Measurements from ENCODE around the gene NUDT16L1.

Gene NUDT16L1

GRCh38 chr16:4683255-4684057, 9.9 kb upstream of the NUDT16L1 start:
- no peak for DNase-seq

DNA sequence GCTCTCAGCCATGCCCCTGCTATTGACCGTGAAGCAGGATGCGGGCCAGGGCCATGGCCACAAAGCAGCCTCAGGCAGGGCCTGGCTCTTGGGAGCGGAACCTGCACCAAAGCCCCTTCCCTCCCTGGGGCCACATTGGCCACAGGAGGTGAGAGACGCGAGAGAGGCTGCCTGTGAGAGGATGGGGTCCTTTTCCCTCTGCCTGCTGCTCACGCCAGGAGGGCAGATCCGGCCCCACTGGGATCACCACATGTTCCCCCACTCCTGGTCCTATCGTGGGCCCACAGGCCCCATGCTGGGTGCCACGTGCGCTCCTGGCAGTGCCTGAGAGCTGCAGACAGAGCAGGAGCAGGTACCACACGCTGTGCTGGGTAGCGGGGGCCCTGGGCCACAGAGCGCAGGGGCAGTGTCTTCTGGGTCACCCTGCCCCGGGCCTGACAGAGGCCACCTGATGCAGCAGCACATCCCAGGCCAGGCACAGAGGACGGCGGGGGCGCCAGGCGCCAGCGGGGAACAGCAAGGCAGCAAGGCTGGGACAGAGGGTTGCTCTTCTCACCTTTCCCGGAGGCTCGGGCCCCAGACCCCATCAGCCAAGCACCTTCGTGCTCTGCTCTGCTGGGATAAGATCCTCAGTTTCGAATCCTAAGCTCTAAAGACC, 9.2 kb upstream of the NUDT16L1 start:
- no peak for DNase-seq

DNA sequence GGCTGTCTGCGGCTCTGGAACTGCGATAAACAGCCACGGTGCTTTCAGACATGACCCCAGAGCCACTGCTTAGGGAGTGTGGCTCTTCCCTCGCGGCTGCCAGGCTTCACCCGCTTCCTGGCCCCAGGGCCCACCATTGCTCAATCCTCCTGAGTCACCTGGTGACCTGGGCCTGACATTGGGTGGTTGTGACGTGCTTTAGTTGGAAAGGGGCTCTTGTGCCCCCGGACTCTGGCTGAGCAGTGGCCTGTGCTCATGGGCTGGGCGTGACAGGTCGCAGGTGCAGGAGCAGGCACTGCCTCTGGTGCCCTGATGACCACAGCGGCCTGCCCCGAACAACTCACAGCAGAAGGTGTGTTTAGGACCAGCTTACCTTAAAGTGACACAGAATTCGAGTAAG, 8.6 kb upstream of the NUDT16L1 start:
- no peak for DNase-seq

- DNase-seq: no peak
These were observed 8.1 kb upstream of the NUDT16L1 start for GRCh38 chr16:4685292-4685691.

DNA sequence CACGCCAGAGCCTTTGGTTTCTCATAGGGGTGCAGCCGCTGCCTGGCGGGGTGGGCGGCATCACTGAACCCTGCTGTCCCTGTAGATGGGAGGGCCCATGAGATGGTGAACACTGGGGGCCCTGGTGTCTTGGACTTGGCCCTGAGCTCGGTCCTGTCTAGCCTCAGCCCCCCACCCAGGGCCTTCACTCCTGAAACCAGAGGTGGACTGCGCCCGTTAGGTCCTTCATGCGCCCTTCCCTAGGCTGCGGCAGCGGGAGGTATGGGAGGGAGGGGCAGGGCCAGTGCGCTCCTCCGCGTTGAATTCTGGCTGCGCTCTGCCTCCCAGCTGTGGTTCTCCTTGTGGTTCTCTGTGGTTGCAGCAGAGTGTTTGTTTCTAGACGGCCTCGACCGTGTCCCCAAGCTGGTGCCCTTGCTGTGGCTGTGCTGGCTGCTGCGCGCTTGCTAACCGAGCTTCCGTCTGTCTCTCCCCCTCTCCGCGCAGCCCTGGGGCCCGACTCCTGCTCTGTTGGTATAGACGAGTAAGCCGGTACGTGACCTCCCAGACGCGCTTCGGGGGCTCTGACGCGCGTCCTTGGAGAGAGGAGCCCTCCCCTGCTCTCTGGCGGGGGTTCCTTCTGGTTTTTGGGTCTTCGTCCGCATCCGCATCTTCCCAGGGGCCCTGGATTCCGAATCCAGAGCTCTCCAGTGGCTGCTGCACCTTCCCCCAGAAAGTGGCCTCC, 7.4 kb upstream of the NUDT16L1 start:
- no peak for DNase-seq

GRCh38 chr16:4686497-4687210, 6.7 kb upstream of the NUDT16L1 start:
- no peak for DNase-seq

- DNase-seq: no peak
These were observed 5.9 kb upstream of the NUDT16L1 start for GRCh38 chr16:4687416-4687815.

- no peak for DNase-seq
These were observed 5.3 kb upstream of the NUDT16L1 start for GRCh38 chr16:4687946-4688673.

GRCh38 chr16:4688674-4689045, 4.7 kb upstream of the NUDT16L1 start:
- no peak for DNase-seq

GRCh38 chr16:4689091-4689671, 4.2 kb upstream of the NUDT16L1 start:
- DNase-seq: no peak

- no peak for DNase-seq
These were observed 3.3 kb upstream of the NUDT16L1 start for GRCh38 chr16:4689864-4690704.

DNA sequence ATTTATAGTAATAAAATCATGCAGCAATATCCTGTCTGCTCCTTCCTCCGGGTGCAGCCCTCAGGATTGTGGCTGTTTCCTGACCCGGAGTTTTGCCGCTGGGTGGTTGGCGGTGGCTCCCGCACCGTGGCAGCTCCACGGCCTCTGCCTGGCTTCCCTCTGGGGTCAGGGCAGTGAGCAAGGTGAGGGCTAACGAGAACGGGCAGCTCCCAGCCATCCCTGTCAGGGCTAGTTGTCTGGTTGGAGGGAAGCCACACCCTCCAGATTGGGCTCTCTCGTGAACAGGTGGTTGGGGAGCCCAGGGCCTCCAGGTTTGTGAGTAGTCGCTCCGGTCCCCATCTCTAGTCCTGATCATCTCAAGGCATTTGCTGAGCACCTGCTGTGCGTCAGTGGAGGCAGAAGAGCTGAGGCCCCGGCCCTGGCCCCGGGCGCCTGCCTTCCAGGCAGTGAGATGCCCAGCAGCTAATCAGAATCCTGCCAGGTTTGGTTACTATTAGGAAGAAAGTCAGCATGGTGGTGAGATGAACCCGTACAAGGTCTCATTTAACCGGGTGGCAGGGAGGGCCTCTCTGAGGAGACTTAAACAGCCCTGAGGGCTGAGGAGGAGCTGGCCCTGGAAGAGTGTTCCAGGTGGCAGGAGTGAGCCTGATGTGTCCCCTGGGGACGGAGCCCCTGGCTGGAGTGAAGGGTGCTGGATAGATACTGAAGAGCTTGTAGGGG, 2.3 kb upstream of the NUDT16L1 start:
- no peak for DNase-seq

DNA sequence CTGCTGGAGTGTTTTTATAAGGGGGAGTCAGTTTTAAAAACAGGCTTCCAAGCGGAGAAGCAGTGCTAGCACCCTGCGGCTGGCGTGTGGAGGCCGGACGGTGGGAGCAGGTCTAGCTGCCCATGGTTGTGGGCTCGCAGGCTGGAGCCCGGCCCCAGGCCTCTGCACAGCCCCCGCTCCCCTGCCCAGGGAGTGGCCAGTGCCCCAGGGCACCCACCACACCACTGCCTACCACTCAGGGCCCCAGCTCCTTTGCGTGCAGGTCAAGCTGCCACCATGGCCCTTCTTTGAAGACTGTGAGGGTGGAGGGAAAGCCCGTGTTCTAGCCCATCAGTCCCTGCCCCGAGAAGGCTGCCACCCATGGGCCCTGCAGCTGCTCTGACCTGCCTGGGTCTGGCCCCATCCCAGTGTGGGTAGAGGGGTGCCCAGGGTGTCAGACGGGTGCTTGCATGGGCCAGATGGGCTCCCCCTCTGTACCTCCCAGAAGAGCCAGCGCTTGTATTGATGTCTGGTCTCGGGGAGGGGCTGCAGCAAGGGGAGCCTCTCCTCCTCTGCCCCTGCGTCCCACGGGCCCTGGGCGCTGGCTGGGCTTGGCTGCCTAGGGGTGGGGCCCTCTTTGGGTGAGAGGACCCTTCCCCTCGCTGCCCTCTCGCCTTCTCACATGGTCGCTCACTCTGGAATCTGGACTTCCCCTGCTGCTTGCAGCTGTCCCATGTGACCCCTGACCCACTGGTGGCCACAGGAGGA, 1.5 kb upstream of the NUDT16L1 start:
- no peak for DNase-seq

DNA sequence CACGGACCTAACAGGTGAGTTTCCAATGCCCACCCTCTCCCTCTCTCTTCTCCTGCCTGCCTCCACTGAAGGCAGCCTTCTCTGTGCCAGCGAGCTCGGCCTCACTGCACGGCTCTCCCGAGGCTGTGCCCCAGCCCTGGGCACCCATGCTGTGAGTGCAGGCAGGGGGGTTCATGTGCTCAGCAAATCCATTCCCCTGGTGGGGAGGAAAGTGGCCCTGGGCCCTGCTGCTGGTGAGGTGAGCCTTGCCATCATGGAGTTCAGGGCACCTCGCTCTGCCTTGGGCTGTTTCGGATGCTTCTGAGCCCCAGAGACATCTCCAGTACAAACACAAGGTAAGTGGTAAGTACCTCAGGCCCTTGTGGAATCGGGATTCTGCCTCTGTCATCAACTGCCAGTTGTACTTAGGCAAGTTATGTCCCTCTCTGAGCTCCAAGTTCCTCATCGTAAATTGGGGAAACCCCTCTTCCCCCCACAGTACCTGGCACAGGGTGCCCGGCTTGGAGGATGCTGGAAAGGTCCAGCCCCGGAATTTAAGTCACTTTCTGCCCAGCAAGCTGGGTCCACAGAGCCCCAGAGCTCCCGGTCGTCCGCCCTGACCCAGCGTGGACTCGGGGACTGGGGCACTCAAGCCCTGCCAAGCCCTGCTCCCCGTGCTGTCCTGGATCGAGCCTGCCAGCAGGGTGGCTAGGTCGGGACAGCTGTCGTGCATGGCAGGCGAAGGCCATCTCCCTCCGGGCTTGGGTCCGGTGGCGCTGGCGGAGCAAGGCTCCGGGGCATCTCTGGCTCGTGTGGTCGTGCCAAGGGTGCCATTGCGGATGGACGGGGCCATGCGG, 684 bp upstream of the NUDT16L1 start:
- no peak for DNase-seq

- DNase-seq: no peak
These were observed 737 bp downstream of the NUDT16L1 start for GRCh38 chr16:4693956-4694641.

DNA sequence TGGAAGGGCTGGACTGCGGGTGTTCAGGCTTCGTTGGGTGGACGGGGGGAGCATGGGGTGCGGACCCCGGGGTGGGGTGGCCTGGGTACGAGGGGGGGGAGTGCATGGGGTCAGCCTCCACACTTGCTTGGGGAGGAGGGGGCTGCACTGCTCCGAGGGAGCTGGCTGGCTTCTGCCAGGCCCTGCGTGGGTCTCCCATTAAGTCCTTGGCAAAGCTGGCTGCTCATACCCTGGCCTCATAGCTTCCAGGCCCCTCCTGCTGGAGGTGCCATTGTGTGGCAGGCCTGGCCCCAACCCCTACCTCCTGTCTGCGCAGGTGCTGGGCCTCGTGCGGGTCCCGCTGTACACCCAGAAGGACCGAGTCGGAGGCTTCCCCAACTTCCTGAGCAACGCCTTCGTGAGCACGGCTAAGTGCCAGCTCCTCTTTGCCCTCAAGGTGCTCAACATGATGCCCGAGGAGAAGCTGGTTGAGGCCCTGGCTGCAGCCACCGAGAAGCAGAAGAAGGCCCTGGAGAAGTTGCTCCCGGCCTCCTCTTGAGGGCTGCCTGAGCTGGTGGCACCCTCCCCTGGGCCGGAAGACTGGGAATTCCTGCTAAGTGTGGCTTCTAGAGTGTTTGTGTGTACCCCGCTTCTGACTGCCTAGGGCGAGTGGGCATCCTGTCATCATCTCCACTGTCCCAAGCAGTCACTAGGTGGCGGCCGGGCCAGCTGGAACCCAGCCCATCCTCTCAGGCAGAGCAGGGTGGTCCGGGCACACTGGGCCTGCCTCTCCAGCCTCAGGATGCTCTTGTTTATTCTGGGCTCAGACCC, 1.5 kb downstream of the NUDT16L1 start:
- DNase-seq: no peak

DNA sequence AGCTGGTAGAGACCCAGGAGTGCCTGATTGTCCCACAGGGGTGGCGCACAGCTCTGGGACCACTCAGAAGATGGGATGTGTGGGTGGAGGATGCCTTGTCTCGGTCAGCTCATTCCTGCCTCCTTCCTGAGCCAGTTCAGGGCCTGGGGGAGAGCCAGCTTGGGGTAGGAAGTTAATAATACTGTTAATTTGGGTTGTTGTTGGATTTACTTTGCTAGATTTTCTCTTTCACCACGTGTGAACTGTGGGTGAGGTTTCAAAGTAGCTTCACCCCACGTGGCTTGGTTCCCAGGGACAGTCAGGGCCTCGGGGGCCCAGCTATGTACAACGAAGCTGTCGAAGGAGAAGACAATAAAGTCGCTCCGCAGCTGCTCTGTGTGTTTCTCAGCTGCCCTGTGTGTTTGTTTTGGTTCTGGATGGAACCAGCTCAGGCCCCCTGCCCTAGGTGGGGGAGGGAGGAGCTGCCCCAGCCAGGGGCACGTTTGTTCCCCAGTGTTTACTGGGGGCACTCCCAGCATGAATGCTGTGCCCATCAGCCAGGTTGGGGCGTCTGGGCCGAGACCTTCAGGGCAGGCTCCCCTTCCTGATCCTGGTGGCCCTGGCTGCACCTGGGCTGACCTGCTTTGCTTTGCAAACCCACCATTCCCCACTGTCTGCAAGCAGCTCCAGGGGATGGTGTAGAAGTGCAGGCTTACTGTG, 2.3 kb downstream of the NUDT16L1 start:
- DNase-seq: no peak
